Progenitor cell of endocrine pancreas (in vitro differentiated cells): ENCODE results near the gene CFAP74. TPM values are rescaled to one million over a fixed set of nuclear protein-coding genes. Genes with fewer than 3 reads are reported as not detected.

ENCODE experiments used
- DNase-seq: peaks from one replicate; pipeline ENCODE4 v3.0.0; 2021; ENCODE audit warnings: low spot score; ENCODE audit not compliant: unreplicated experiment
- H3K27ac Mint-ChIP-seq: 2 replicates; pipeline ENCODE4 v1.8.0; 2021; ENCODE audit warnings: mild to moderate bottlenecking, moderate library complexity, mixed read lengths
- H3K27me3 Mint-ChIP-seq: 2 replicates; pipeline ENCODE4 v1.8.0; 2021; ENCODE audit warnings: mixed read lengths
- H3K36me3 Mint-ChIP-seq: 2 replicates; pipeline ENCODE4 v1.8.0; 2022; ENCODE audit warnings: mixed read lengths; ENCODE audit not compliant: insufficient read depth
- H3K4me1 Mint-ChIP-seq: 2 replicates; pipeline ENCODE4 v1.8.0; 2021; ENCODE audit warnings: low read depth, mixed read lengths
- H3K4me3 Mint-ChIP-seq: 2 replicates; pipeline ENCODE4 v1.8.0; 2021; ENCODE audit warnings: low read depth, mild to moderate bottlenecking, moderate library complexity, mixed read lengths
- H3K9me3 Mint-ChIP-seq: 2 replicates; pipeline ENCODE4 v1.8.0; 2021; ENCODE audit warnings: low read depth, mixed read lengths
- total RNA-seq: library from RNA; stranded (reverse); gene quantifications from 2 replicates; pipeline ENCODE4 v1.2.1, GENCODE V29; 2021
- TF ChIP-seq, protein P1 (sequence below): fragments of 200-600 bp; sonication (generic); IDR thresholded peaks from one replicate; pipeline ENCODE4 v1.5.0; 2021; ENCODE audit warnings: antibody characterized with exemption, mild to moderate bottlenecking; ENCODE audit not compliant: unreplicated experiment

The CFAP74 gene
- total RNA-seq, 1 donor from 2014 or later = 0.93 TPM

- Mint-ChIP-seq H3K9me3 (no peaks in the 10 kb centered on the region), H3K36me3 (peaks cover 31% of the 10 kb centered on the region), H3K4me1 (peaks cover 9% of the 10 kb centered on the region), H3K27me3 (no peaks in the 10 kb centered on the region), H3K4me3 (no peak overlapping the region), H3K27ac (peak overlapping the region; percentile 79)
- DNase-seq = no peak
- TF ChIP-seq, protein P1, sequence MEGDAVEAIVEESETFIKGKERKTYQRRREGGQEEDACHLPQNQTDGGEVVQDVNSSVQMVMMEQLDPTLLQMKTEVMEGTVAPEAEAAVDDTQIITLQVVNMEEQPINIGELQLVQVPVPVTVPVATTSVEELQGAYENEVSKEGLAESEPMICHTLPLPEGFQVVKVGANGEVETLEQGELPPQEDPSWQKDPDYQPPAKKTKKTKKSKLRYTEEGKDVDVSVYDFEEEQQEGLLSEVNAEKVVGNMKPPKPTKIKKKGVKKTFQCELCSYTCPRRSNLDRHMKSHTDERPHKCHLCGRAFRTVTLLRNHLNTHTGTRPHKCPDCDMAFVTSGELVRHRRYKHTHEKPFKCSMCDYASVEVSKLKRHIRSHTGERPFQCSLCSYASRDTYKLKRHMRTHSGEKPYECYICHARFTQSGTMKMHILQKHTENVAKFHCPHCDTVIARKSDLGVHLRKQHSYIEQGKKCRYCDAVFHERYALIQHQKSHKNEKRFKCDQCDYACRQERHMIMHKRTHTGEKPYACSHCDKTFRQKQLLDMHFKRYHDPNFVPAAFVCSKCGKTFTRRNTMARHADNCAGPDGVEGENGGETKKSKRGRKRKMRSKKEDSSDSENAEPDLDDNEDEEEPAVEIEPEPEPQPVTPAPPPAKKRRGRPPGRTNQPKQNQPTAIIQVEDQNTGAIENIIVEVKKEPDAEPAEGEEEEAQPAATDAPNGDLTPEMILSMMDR = no peak
Measured at GRCh38 chr1:1873186-1873585, 130.4 kb downstream of the CFAP74 start.

DNA sequence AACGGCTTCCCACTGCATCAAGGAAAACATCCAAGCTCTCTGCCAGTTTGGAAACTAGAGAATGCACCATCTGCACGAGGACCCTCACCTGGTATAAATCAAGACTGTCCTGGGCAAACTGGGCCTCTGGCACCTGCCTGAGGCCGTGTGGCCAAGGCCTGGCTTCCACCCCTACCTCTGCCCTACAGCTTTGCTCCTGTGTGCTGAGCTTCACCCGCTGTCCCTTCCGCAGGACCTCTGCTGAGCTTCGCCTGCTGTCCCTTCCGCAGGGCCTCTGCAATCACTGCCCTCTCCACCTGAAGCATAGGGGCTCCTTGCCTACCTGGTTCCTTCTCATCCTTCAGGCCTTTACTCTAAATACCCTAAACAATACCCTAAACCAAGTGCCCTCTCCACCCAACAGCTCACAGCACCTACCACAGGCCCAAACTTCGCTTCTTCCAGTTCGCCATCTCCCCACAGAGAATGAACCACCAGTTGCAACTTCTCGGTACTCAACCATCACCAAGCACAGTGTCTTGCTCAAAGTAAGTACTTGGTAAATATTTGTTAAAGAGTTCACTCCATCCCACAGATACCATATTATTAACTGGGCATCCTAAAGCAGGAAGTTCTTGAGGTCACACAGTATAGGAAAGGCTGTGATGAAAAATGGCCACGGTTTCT lies 131.1 kb downstream of the CFAP74 start:
- TF ChIP-seq, protein P1 = no peak
- peak overlapping the region; percentile 74 for H3K27ac Mint-ChIP-seq

More for the DNA sequence above, 131.1 kb downstream of the CFAP74 start:
- Mint-ChIP-seq H3K36me3 (peaks cover 28% of the 10 kb centered on the region), H3K4me1 (peaks cover 9% of the 10 kb centered on the region), H3K9me3 (no peaks in the 10 kb centered on the region), H3K4me3 (no peak overlapping the region), H3K27me3 (no peaks in the 10 kb centered on the region)
- no peak for DNase-seq

Other genes with a start within 250 kb of the CFAP74 start
- gene NADK, start 225.3 kb downstream of the CFAP74 start, total RNA-seq = 86.6 and 87.8 TPM in 2 replicates
- gene GNB1, start 112.7 kb downstream of the CFAP74 start, total RNA-seq = 327 TPM in 2 replicates
- 1.1 and 1.5 TPM in 2 replicates for gene CALML6, start 88.5 kb downstream of the CFAP74 start, total RNA-seq
- gene TMEM52, start 84.5 kb downstream of the CFAP74 start, total RNA-seq = 1.8 and 1.9 TPM in 2 replicates
- gene GABRD, start 15.6 kb upstream of the CFAP74 start, total RNA-seq = not detected in 2 replicates
- 71.5 and 78.0 TPM in 2 replicates for gene PRKCZ, start 46.6 kb upstream of the CFAP74 start, total RNA-seq
- 74.3 and 77.9 TPM in 2 replicates for gene FAAP20, start 191.0 kb upstream of the CFAP74 start, total RNA-seq
- gene SKI, start 224.5 kb upstream of the CFAP74 start, total RNA-seq = 56.2 and 59.4 TPM in 2 replicates